ENCODE measurements around the gene PLIN5.
"Not testable (repeated sequence)": the region's sequence is repeated elsewhere in the genome, so short reads cannot be mapped to it uniquely, and the experiment has no call there.

The PLIN5 gene

DNA sequence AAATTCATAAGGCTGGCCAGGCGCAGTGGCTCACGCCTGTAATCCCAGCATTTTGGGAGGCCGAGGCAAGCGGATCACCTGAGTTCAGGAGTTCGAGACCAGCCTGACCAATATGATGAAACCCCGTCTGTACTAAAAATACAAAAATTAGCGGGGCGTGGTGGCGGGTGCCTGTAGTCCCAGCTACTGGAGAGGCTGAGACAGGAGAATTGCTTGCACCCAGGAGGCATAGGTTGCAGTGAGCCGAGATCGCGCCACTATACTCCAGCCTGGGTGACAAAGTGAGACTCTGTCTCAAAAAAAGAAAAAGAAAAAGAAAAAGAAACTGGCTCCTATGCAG, 6.8 kb upstream of the PLIN5 start:
- not testable (repeated sequence) for DNase-seq

DNA sequence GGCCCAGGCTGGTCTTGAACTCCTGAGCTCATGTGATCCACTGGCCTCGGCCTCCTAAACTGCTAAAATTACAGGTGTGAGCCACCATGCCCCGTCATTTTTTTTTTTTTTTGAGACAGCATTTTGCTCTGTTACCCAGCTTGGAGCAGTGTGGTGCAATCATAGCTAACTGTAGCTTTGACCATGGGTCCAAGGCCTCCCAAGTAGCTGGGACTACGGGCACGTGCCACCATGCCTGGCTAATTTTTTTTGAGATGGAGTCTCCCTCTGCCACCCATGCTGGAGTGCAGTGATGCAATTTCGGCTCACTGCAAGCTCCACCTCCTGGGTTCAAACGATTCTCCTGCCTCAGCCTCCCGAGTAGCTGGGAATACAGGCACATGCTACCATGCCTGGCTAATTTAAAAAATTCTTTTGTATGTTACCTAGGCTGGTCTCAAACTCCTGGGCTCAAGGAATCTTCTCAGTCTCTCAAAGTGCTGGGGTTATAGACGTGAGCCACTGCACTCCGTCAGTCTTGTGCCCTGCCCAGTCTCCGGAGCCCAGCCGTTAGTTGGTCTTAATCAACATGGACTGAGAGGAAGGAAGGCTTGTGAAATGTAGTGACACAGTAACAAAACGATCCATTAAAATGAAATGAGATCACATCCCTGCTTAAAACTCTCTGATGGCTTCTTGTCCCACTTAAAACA, 6.2 kb upstream of the PLIN5 start:
- no peak for DNase-seq

DNA sequence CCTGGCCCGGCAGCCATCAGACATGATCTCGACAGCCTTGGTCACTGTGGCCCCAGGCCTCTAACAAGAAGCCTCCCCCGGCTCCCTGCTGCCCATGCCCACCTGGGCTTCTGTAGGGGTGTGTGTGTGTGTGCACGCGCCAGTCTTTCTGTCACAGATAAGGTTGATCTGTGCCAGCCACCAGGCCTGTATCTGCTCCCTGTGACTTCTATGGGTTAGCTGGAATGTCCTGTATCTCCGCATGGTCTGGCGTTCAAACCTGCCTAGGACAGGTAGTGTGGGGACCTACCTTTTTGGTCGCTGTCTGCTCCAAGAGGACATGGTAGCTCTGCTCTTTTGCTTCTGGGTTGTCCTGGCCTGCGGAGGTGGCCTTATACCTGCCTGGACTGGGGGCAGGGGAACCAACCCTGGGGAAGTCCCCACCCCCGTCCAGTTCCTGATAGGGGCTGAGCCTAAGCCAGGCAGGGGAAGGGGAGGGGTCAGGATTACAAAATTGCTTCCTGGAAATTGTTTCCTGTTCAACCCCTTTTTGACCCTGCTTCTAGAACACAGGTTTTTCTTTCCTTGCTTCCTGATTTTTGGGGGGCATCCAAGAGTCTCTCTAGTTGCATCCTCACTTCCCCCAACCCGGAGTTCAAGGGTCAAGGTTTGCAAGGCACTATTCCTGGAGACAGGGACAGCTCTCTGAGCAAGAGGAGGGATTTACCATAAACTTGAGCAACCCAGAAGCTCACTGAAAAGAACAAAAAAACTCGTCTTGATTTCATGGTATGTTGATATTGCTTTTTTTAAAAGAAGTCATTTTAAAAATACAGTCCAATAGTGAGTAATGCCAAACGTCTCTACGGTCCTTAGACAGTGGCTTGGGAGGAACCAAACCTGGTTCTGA, 4.9 kb upstream of the PLIN5 start, which contains the start of gene LRG1:
Gene LRG1, minus strand, starts transcription at position 344 of the 889 bp plus-strand sequence. Its CDS starts 23 bp downstream, at position 321.
- no peak for DNase-seq

DNA sequence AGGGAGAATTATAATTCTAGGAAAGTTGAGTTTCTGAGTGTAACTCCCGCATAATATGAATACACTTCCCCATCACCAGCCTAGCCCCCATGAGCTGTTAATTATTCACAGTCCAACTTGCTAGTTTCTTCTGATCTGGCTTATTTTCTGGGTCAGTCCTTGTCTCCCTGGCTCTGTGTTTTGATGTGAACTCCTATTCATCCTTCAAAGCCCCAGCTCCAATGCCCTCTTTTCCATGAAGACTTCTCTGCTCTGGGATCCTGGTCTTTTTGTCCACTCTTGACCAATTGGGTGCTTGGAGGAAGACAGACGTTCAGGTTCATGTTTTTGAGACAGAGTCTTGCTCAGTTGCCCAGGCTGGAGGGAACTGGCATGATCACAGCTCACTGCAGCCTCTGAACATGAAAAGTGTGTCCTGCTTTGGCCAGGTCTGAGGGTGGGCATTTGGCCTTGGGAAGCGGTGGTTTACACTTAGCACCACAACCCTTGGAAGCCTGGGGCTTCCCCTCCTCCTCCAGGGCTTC, 4.2 kb upstream of the PLIN5 start:
- DNase-seq, result no peak

DNA sequence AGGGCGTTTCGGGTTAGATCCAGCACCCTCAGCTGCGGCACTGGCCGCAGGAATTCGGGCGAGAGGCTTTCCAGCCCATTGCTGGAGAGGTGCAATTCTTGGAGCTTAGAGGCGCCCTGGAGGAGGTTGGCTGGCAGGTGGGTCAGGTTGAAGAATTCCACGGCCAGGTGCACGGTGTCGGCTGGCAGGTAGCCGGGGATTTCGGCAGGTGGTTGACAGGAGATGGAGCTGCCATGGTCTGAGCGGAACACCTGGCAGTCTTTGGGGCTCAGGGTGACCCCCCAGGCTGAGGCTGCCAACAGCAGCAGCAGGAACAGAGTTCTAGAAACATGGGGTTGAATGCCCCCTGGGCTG, 3.6 kb upstream of the PLIN5 start:
- DNase-seq, result no peak

DNA sequence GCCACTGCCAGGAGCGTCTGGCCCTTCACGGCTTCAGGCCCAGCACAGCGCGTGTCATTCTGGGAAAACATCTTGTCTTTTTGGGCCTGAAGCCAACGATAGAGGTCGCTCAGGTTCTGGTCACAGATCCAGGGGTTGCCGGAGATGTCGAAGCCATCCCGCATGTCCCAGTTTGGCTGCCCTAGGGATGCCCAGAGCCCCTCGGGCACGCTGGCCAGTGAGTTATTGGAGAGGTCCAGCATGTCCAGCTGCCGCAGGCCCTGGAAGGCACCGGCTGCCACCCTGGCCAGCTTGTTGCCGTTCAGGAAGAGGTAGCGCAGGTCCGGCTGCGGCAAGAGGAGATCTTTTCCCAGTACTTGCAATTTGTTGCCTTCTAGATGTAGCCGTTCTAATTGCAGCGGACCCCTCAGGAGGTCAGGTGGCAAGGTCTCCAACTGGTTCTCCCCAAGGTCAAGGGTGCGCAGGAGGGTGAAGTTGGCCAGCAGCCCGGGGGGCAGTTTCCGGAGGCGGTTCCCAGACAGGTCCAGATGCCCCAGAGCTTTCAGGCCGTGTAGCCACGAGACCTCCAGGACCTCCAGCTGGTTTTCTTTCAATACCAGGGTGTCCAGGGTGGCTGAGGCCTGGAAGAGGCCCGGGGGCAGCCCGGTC, 3.1 kb upstream of the PLIN5 start:
- DNase-seq, result no peak

DNA sequence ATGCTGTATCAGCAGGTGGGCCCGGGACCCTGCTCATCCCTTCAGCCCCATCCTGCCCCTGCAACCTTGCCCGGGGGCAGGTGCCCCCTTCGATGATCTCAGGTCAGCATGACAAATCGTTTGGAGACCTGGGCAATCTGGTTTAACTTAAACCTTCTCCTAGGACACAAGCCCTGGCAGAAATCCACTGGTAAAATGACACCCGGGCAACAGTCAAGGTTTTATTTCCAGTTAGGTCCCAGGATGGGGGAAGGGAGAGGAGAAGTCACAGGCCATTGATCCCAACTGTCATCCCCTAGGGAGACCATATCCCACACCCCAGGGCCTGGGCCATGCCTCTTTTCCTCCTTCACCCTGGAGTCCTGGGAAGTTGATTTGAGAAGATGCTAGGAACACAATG, 1.8 kb upstream of the PLIN5 start:
- DNase-seq, result no peak

DNA sequence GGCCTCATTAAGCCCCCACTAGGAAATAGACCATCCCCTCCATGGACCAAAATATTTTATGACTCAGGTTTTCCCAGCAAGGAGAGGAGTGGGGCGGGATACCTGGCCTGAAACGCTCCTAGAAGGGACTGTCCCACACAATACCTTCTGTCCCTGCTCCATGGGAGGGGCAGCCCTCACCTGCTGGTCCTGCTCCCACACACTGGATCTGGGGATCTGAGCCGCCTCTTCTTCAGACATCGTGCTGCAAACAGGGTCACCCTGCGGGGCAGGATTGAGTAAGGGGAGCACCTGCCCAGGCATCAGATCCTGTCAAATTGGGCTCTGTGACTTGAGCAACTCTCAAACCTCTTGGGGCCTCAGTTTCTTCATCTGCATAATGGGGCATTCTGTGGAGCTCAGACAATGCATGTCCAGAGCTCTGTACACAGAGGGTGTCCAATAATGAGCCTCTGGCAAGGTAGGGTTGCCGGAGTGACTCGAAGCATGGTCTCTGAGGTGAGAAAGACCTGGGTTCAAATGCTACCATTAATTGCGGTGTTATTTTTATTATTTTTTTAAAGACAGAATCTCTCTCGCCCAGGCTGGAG, 1.1 kb downstream of the PLIN5 start:
- DNase-seq, result no peak

DNA sequence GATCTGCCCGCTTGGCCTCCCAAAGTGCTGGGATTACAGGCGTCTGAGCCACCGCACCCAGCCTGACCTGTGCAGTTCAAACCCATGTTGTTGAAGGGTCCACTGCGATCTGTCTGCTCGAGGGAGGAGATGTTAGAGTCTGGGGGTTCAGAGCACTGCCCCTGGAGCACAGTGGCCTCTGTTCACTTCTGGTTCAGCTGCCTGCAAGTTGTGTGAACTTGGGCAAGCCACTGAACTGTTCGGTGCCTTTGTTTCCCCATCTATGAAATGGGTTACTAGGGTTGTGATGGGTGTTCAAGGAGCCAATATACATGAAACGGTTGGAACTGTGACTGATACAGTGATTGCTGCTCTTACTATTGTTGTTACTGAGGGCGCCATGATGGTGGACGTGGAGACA, 1.7 kb downstream of the PLIN5 start:
- no peak for DNase-seq

DNA sequence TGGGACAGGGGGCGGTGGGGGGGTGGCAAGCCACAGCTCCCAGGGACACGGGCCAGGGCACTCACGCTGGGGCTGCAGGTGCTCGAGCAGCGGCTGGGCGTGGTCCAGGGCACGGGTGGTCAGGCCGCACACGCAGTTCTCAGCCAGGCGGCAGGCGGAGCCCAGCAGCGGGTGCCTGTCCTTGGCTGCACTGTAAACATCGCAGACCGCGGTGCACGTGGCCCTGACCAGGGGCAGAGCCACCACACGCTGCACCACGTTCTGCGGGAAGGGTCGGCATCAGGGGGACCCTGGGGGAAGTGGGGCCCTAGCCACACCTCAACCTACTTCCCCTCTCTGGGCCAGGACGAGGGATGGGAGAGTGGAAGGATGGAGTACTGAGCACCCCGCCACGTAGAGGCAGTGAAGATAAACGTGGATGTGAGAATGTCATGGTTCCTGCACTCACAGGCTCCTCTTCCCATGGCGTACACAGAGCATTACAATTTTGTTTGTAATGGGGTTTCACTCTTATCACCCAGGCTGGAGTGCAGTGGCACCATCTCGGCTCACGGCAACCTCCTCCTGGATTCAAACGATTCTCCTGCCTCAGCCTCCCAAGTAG, 3.4 kb downstream of the PLIN5 start:
- no peak for DNase-seq

DNA sequence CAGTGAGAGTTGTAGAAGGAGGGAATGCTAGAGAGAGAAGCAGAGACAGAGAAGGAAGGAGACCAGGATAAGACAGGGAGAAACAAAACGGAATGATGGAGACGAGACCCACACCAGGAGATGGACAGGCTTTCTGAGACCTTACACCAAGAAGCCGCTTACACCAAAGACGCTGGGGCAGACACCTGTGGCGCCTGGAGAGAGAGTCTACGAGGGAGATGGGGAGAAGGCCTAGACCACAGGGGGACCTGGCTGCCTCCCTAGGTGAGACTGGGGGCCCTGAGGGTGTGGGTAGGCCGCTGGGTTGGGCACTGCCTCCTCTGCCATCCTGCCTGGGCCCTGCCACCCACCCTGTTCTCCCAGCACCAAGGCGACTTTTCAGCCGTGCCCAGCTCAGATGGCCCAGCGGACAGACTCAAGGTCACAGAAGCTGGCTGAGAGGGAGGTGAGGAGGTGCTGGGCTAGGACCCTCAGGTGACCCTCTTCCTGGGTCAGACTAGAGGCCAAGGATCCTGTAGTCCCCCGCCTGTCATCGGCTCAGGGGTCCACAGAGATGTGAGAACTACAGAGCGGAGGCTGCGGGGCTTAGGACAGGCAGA, 5.0 kb downstream of the PLIN5 start:
- DNase-seq, result no peak

DNA sequence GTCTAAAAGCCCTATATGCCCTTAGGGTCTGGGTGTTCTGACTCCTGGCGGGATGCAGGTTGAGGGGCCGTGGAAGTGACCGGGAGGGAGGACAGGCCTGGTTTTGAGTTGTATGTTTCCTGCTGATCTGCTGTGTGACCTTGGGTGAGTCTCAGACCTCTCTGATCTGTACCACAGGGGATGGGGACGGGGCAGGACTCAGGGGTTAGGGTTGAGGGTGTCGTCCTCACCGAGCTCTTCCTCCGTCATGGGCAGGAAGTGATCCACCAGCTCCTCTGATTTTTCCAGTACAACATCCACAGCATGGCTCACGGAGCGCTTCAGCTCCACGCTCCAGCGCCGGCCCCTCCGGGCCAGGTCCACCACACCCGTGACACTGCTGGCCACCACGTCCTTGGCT, 6.2 kb downstream of the PLIN5 start:
- no peak for DNase-seq

DNA sequence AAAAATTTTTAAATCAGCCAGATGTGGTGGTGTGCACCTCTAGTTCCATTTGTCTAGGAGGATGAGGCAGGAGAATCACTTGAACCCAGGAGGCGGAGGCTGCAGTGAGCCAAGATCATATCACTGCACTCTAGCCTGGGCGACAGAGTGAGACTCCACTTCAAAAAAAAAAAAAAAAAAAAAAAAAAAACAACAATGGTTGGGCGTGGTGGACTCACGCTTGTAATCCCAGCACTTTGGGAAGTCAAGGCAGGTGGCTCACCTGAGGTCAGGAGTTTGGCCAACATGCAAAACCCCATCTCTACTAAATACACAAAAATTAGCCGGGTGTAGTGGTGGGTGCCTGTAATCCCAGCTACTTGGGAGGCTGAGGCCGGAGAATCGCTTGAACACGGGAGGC, 7.6 kb downstream of the PLIN5 start:
- not testable (repeated sequence) for DNase-seq

DNA sequence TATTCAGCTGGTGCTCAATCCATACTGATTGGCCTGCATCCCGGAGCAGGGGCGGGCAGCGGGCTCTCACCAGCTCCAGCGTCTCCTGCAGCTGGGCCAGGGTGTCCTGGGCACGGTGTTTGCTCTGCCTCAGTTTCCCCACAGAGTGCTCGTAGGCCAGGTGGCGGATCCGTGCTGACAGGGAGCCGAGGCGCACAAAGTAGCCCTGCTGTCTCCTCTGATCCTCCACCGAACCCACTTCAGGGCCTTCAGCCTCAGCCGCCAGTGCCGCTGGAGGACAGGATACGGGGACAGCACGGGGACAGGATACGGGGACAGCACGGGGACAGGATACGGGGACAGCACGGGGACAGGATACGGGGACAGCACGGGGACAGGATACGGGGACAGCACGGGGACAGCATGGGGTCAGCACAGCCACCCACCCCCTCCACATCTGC, 9.4 kb downstream of the PLIN5 start:
- no peak for DNase-seq

DNA sequence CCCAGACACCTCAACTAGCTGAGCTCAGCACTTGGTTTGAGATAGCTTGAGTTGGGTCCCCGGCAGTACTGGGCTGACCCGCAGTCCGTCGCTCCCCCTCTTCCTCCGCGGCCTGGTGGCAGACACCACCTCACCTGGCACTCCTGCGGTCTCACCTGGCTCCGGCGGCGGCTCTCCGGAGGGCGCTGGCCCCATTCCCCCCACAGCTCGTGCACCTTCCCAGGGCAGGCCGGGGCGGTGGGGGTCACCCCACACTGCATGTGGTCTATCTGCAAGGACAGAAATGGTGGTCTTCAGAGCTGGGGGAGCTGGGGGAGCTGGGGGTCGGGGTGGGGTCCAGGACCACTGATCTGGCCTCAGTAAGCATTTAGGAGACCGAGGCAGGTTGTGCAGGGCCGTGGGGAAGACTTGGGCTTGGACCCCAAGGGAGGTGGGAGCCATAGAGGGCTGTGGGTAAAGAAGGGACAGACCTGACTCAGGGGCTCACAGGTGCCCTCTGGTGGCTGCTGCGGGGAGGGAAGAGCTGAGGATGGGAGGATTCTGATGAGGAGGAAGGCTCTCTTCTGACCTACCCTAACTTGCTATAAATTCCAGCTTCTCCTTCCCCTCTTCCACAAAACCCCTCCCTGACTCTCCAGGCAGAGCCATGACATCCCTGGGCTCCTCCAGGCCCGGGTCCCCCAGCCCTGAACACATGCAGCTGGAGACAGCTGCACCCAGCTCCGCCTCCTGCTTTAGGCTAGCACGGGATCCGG, 10.0 kb downstream of the PLIN5 start:
- DNase-seq, result no peak

DNA sequence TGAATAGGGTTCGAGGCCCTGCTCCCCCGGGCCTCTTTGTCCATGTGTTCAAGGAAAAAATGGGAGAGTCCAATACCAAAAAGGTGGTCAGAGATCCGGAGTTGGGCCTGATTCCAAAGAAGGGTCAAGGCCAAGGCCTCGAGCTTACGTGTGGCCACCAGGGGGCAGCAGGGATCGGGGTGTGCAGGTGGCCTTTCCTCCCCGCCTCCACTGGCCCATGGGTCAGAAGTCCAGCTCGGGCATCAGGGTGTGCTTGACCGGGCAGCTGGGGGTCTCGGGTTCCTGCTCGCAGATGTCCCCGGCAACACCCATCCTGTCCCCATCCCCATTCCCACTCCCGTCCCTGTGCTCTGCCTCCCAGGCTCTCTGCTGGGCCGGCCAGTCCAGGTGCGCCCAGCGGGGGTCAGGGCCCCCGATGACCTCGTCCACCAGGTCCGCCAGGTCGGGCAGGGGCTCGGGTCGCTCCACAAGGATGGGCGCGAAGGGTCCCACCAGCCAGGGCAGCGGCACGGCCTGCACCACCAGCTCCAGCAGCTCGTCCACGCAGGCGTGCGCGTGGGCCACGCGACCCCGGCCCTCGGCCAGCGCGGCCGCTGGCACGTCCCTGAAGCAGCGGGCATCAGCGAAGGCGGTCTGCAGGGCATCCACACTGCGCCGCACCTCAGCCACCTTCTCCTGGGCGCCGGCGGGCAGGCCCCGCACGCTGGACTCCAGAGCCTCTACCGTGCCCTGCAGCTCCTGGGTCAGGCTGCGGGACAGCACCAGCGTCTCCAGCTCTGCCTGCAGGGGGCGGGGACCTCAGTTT, 11.5 kb downstream of the PLIN5 start:
- no peak for DNase-seq

DNA sequence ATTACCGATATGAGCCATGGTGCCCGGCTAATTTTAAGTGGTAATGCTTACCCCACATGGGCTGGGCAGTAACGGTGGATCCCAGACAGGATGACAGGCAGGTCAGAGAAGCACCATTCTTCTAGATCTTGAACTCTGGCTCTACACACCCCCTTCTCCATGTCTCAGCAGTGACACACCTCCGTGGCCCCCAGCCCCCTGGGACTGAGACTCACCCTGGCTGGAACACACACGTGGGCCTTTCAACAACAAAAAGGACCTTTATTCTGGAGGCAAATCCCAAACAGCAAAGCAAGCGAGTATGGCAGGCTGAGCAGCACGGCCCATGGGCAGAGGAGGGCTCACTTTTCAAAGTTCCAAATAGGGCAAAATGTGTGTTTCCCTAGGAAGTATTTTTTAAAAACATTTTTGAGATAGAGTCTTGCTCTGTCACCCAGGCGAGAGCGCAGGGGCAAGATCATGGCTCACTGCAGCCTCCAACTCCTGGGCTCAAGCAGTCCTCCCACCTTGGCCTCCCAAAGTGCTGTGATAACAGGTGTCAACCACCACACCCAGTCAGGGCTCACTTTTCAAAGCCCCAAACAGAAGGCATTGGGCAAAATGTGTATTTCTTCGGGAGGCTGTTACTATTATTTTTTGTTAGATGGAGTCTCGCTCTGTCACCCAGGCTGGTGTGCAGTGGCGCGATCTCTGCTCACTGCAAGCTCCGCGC, 12.6 kb downstream of the PLIN5 start:
- DNase-seq, result no peak

DNA sequence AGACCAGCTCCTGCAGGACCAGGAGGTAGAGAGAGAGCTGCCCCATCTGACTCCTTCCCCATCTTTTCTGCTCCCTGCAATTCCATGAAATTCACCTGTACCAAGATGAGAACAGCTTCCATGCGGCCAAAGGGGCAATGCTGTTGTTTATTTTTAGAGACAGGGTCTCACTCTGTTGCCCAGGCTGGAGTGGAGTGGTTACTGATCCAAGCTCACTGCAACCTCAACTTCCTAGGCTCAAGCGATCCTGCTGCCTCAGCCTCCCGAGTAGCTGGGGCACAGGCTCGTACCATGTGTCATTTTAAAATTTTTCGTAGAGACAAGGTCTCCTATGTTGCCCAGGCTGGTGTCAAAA, 13.2 kb downstream of the PLIN5 start:
- no peak for DNase-seq

DNA sequence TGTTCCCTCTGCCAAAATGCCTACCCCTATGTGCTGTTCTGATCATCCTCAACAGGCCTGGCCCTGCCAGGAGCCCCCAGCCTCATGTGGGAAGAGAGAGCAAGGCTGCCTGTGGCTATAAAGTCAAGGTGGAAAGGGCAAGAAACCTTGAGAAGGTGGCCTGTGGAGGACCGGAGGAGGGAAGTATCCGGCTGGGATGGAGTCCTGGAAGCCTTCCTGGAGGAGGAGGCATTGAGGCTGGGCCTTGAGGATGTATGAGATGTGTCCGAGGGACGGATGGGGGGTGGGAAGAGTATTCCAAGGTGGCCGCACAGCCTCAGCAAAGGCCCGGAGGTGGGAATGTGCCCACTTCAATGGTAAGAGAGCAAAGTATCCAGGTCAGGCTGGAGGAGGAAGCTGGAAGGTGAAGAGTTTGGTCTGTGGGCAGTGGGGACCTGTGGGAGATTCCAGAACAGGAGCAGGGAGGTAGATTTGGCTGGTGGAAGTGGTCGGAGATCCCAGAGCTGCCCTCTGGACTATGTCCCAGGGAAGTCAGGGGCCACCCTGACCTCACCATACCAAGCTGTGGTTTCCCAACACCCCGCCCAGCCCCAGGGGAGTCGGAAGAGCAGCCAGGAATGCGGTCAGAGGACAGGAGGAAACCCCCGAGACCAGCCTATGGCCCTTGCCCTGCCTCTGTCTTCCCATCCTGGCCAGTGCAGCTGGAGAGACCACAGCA, 13.7 kb downstream of the PLIN5 start:
- no peak for DNase-seq

All from amniotic stem cell (primary cell).